Endothelial cell of hepatic sinusoid (primary cell): ENCODE data around the gene PKP1.

Experiments
- in situ Hi-C: cut with HindIII; loops from 2 replicates; pipeline ENCODE4 v1.10.0; 2017; ENCODE audit warnings: low sequenced_read_pairs

PKP1 gene

DNA sequence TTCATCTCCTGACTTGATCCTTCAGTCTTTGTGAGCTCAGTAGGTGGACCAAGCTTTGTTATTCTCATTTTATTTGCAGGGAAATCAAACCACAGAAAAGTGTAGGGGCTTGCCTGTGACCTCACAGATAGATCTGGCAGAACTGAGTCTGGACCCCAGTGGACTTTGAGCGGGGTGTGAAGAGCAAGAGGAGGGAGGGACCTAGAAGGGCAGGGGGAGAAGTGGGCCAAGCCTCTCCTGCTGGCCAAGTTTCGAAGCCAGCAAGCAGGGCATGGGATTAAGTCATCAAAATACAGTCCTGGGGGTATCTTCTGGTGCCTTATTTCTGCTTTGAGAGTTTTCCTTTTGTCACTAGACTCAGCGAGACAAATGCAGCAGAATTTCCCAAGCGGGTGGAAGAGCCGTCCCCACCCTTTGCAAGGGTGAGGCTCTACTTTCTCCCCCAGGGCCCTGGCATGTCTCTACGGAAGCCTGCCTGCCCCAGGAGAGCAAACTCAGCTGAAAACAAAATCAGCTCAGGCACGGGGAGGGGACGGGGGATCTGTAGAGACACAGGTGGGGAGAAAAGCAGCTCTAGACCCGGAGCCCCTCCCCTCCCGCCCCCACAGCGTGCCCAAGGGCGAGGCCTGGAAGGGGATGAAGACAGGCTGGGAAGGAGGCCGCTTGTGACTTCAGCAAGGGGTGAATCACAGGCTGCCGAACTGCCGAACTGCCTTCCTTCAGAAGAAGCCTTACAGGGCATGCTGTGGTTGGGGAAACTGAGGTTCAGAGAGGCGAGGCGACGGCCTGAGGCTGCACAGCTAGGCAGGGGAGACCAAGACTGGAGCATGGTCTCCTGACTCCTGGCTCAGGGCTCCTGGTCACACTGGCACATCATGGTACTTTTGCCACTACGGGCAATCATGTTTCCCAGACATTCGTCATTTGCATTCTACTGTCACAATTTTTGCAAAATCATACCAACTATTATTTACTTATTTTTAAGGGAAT, 19.2 kb downstream of the PKP1 start:
- in situ Hi-C loops = loop anchor here (5.0 kb wide), 3 partner anchors 45 to 95 kb away; partner anchors contain the start of gene LAD1

DNA sequence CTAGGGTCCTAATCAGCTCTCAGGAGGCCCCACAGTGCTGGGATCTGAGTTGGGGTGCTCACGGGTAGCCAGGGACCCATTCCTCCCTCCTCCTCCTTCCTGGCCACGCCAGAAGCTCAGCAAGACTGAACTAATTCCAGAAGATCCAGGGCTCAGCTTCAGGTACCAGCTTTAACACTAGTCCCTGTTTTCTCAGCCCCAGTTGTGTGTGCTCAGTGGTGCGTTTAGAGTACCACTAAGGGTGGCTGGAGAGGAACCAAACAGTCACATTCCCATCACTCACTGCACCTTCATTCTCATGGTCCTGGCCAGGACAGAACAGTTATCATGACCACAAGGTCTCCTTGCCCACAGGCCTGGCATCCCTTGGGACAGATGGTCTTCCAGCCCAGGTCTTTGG, 20.8 kb downstream of the PKP1 start:
- in situ Hi-C loops = loop anchor here (5.0 kb wide), 3 partner anchors 43 to 93 kb away; partner anchors contain the start of gene LAD1

GRCh38 chr1:201305815-201306214, 22.5 kb downstream of the PKP1 start:
- in situ Hi-C loops = no loop called here

DNA sequence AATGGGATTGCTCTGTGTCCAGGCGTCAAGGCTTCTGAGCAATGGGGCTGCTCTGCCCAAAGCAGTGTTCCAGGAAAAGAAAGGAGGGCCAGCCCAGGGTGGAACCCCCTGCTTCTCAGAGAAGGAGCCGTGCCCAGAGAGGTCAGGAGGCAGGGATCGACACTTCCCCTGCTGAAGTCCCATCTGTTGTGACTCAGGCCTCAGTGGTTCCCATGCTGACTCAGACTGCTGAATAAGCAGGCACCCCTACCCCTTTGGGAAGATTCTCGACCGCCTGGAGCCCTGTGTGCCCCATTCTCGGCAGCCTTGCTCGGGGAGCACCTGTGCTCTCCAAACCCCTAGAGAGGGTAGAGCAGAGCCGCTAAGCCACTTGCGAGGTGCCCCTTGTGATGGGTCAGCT, 23.9 kb downstream of the PKP1 start:
- in situ Hi-C loops = no loop called here

- in situ Hi-C loops = no loop called here
These were observed 24.6 kb downstream of the PKP1 start for GRCh38 chr1:201307760-201308499.

GRCh38 chr1:201309416-201309815, 26.1 kb downstream of the PKP1 start:
- in situ Hi-C loops = no loop called here

DNA sequence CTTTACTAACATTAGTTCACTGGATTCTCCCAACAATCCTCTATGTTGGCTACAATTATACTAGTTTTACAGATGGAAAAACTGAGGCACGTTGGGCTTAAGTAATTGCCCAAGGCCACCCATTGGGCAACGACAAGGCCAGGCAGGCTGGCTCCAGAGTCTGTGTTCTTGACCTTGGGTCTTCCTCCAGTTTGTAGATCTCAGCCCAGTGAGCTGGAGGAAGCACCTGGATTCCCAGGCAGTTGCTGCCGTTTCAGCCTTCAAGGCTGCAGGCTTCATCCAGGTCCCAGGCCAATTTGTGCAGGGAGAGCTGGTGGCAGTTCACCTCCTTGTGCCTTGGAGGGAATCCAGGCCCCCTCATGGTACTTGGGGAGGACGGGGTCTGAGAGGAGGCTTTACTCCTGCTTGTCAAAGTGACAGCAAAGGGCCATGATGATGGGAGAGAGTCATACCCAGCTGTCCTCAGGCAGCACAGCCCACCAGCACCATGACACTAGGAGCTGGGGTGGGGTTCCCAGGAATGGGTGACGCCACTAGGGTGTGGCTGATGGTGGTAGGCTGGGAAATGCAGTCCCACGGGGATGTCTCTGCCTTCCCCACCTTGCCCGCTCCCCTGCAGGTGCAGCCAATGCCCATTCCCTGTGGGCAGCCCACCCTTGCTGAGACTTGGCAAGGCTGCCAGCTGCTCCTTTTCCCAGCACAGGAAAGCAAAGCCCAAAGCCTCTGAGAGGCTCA, 27.1 kb downstream of the PKP1 start:
- in situ Hi-C loops = no loop called here

DNA sequence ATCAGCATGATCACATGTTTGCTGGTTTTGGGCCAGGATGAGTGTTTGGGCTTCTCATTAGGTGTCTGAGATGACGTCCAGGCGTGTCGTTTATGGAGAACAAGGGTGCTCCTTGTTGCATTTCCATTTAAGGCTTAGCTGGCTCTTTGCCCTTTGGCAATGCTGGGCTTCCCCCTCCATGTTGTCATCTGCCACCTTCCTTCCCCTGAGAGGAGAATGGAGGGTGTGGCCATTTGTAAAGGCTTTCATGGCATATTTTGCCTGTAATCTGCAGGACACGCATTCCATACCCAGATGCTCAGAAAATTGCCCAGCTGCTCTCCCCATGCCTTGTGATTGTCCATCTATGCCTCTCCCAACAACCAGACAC, 27.7 kb downstream of the PKP1 start:
- in situ Hi-C loops = no loop called here

GRCh38 chr1:201311356-201312011, 28.2 kb downstream of the PKP1 start:
- in situ Hi-C loops = no loop called here

- in situ Hi-C loops = no loop called here
These were observed 29.0 kb downstream of the PKP1 start for GRCh38 chr1:201312298-201312697.

GRCh38 chr1:201313086-201313485, 29.8 kb downstream of the PKP1 start:
- in situ Hi-C loops = no loop called here

- in situ Hi-C loops = no loop called here
These were observed 33.2 kb downstream of the PKP1 start for GRCh38 chr1:201316556-201316955.

DNA sequence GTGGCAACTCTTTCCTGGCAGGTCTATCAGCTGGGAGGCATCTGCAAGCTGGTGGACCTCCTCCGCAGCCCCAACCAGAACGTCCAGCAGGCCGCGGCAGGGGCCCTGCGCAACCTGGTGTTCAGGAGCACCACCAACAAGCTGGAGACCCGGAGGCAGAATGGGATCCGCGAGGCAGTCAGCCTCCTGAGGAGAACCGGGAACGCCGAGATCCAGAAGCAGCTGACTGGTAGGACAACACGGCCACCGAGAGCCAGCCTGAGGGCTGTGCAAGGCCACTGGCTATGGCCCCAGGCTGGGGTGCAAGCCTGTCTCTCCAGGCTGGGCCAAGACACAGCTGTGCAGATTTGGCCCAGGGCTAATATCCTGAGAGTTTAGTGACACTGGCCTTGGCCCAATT, 34.2 kb downstream of the PKP1 start:
- in situ Hi-C loops = no loop called here

DNA sequence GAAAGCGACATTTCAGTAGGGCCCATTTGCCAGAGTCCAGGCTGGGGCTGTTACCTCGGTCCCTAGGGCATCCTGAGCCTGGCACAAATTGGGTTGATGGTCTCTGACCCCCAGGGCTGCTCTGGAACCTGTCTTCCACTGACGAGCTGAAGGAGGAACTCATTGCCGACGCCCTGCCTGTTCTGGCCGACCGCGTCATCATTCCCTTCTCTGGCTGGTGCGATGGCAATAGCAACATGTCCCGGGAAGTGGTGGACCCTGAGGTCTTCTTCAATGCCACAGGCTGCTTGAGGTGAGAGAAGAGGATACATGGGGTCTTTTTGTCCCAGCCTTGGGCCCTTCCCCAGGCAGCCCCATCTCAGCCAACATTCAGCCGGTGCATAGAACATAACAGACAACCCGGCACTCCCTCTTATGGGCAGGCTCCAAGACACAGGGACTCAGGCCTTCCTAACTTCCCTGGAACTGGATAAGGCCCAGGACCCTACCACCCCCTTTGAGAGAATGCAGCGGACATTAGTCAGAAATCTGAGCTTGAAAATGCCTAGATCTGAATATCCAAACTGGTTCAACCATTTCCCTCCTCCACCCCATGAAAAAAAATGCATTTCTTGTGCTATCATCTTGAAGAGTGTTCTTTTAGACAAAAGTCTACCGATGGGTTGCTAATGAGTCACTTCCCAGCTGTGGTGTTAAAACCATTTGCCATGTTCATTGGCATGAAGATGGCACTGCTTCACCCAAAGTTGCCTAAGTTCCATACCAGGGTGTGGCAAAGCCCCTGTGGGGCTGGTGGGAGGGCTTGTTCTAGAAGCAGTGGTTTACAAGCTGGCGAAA, 35.4 kb downstream of the PKP1 start:
- in situ Hi-C loops = no loop called here

GRCh38 chr1:201319631-201320030, 36.3 kb downstream of the PKP1 start:
- in situ Hi-C loops = no loop called here

- in situ Hi-C loops = no loop called here
These were observed 37.0 kb downstream of the PKP1 start for GRCh38 chr1:201320168-201320788.

GRCh38 chr1:201321826-201322390, 38.6 kb downstream of the PKP1 start:
- in situ Hi-C loops = no loop called here

DNA sequence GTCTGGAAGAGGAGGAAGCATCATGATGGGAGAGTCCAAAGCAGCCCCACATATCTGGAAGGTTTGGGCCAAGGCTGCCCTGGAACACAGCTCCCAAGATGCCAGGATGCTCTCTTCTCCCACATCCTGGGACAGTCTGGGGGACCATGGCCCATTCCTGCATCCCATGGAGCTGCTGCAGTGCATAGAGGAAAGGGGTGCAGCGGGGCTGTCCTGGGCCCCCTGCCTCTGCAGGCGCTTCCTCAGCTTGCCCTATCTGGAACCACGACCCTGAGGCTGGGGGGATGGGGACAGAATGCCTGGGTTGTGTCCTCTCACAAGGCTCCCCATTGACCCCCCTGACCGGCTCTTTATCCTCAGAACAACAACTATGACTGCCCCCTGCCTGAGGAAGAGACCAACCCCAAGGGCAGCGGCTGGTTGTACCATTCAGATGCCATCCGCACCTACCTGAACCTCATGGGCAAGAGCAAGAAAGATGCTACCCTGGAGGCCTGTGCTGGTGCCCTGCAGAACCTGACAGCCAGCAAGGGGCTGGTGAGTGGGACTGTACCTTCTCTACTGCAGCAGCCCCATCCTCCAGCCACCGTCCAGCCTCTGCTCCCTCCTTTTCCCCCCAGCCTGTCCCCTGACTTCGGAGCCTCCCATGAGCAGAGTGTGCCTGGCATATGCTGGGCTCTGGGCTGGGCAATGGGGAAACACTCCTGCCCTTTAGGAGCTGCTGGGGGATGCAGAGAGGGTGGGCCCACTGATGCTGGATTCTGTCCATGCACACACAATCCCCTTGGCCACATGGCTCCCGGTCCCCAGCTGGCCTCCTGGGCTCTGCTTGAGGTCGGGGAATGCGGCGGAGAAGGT, 39.6 kb downstream of the PKP1 start:
- in situ Hi-C loops = no loop called here
